H1 (cell line): ENCODE data around the gene CNTN5. TPM values are rescaled to one million over a fixed set of nuclear protein-coding genes. Genes with fewer than 3 reads are reported as not detected.
A peak's percentile ranks its signal among the peaks of the same experiment; 100 is the strongest.

Experiments used
- CTCF ChIA-PET: fragments of 300-600 bp; sonication (Branson Sonifier 250); formaldehyde crosslinking; loops from one replicate; lab custom pipeline; 2021; ENCODE audit not compliant: partially characterized antibody; lab: Charles Lee
- POLR2A ChIA-PET: fragments of 300-600 bp; sonication (Branson Sonifier 250); formaldehyde crosslinking; loops from one replicate; lab custom pipeline; 2021; ENCODE audit warnings: inconsistent platforms; ENCODE audit not compliant: partially characterized antibody; lab: Charles Lee
- DNase-seq, 2 experiments: peaks; one replicate each; pipeline versions ENCODE4 v3.0.0 to v3.0.0-alpha.2; 2010 to 2022; ENCODE audit warnings: low spot score in 2 of 2, low read depth in 1 of 2, mixed read lengths in 1 of 2
- FAIRE-seq: peaks from 2 replicates; lab custom pipeline; 2011; peaks lifted over from hg19 to GRCh38; lab: Jason Lieb, UNC
- H2AFZ ChIP-seq: 2 replicates; pipeline ENCODE4 v1.8.1; 2012; ENCODE audit warnings: low read length, inconsistent platforms
- H2AK5ac ChIP-seq: 2 replicates; pipeline ENCODE4 v1.6.1; 2013; ENCODE audit warnings: low read depth, low read length
- H2BK120ac ChIP-seq: replicated peaks from 2 replicates; pipeline ENCODE3; 2013; ENCODE audit warnings: low read depth, low read length, inconsistent platforms
- H2BK12ac ChIP-seq: 2 replicates; pipeline ENCODE4 v1.6.1; 2013; ENCODE audit warnings: low read depth, low read length
- H2BK15ac ChIP-seq: 2 replicates; pipeline ENCODE4 v1.6.1; 2013; ENCODE audit warnings: low read length
- H2BK20ac ChIP-seq: 2 replicates; pipeline ENCODE4 v1.6.1; 2013; ENCODE audit warnings: low read length
- H2BK5ac ChIP-seq: 2 replicates; pipeline ENCODE4 v1.6.1; 2013; ENCODE audit warnings: low read depth, low read length
- H3K14ac ChIP-seq: 2 replicates; pipeline ENCODE4 v1.6.1; 2013; ENCODE audit warnings: inconsistent platforms; ENCODE audit not compliant: insufficient read length
- H3K18ac ChIP-seq: 2 replicates; pipeline ENCODE4 v1.6.1; 2013; ENCODE audit warnings: low read length; ENCODE audit errors: extremely low read depth
- H3K23ac ChIP-seq: 2 replicates; pipeline ENCODE4 v1.6.1; 2013; ENCODE audit warnings: inconsistent platforms; ENCODE audit not compliant: insufficient read length
- H3K23me2 ChIP-seq: 2 replicates; pipeline ENCODE4 v1.6.1; 2013; ENCODE audit warnings: low read depth, low read length
- H3K27ac ChIP-seq: 2 replicates; pipeline ENCODE4 v1.6.1; 2011; ENCODE audit warnings: low read depth, low read length, inconsistent platforms
- H3K27me3 ChIP-seq, 4 experiments: replicated peaks in 1 of 4; 1 replicate in 1 of 4; 2 replicates in 3 of 4; pipeline versions ENCODE4 v1.6.1 to v1.8.1; 2011 to 2013; ENCODE audit warnings: low read length in 3 of 4, mild to moderate bottlenecking in 3 of 4, inconsistent platforms in 2 of 4, mixed read lengths in 2 of 4, moderate library complexity in 1 of 4; ENCODE audit not compliant: control insufficient read depth in 3 of 4, insufficient read depth in 3 of 4; ENCODE audit errors: extremely low read depth in 1 of 4
- H3K36me3 ChIP-seq, 4 experiments: 2 replicates each; pipeline versions ENCODE4 v1.6.1 to v1.8.1; 2011 to 2013; ENCODE audit warnings: mild to moderate bottlenecking in 4 of 4, low read length in 3 of 4, moderate library complexity in 2 of 4, control low read depth in 1 of 4, inconsistent platforms in 1 of 4; ENCODE audit not compliant: insufficient read depth in 4 of 4, control insufficient read depth in 2 of 4
- H3K4ac ChIP-seq: replicated peaks from 2 replicates; pipeline ENCODE3; 2013; ENCODE audit warnings: low read length, low read depth, mixed read lengths, inconsistent platforms; ENCODE audit not compliant: insufficient read length
- H3K4me1 ChIP-seq, 4 experiments: replicated peaks in 1 of 4; 1 replicate in 1 of 4; 2 replicates in 3 of 4; pipeline versions ENCODE4 v1.6.1 to v1.8.1; 2011 to 2013; ENCODE audit warnings: low read length in 3 of 4, inconsistent platforms in 2 of 4, mixed read lengths in 1 of 4; ENCODE audit not compliant: insufficient read depth in 4 of 4, control insufficient read depth in 3 of 4
- H3K4me2 ChIP-seq, 2 experiments: 2 replicates each; pipeline versions ENCODE4 v1.6.1 to v1.8.1; 2011 to 2013; ENCODE audit warnings: low read depth in 2 of 2, low read length in 2 of 2, control low read depth in 1 of 2, inconsistent platforms in 1 of 2, mild to moderate bottlenecking in 1 of 2; ENCODE audit not compliant: insufficient read depth in 1 of 2
- H3K4me3 ChIP-seq, 4 experiments: fragments of 200-600, 300-600 bp in 1 of 4; sonication (generic), shearing (Covaris generic), sonication (Bioruptor Twin) in 1 of 4; 2 replicates each; pipeline versions ENCODE4 v1.5.1 to v1.8.1; 2011 to 2016; ENCODE audit warnings: low read length in 4 of 4, low read depth in 3 of 4, control low read depth in 2 of 4, inconsistent platforms in 2 of 4, mild to moderate bottlenecking in 2 of 4, mixed read lengths in 1 of 4, moderate library complexity in 1 of 4; ENCODE audit not compliant: insufficient read depth in 2 of 4; ENCODE audit errors: extremely low read depth in 1 of 4
- H3K56ac ChIP-seq: replicated peaks from 2 replicates; pipeline ENCODE3; 2013; ENCODE audit warnings: low read depth, mild to moderate bottlenecking, mixed read lengths, low read length, inconsistent platforms; ENCODE audit not compliant: insufficient read length
- H3K79me1 ChIP-seq: 2 replicates; pipeline ENCODE4 v1.6.1; 2013; ENCODE audit warnings: low read depth, low read length, control low read depth
- H3K79me2 ChIP-seq, 2 experiments: 2 replicates each; pipeline versions ENCODE4 v1.6.1 to v1.8.1; 2012 to 2013; ENCODE audit warnings: low read length in 2 of 2, mild to moderate bottlenecking in 2 of 2, inconsistent platforms in 1 of 2; ENCODE audit not compliant: insufficient read depth in 2 of 2, control insufficient read depth in 1 of 2
- H3K9ac ChIP-seq, 4 experiments: replicated peaks in 1 of 4; 1 replicate in 1 of 4; 2 replicates in 3 of 4; pipeline versions ENCODE4 v1.6.1 to v1.8.1; 2011 to 2013; ENCODE audit warnings: low read depth in 3 of 4, low read length in 3 of 4, control low read depth in 2 of 4, mild to moderate bottlenecking in 2 of 4, moderate library complexity in 2 of 4, inconsistent platforms in 1 of 4; ENCODE audit errors: extremely low read depth in 1 of 4
- H3K9me3 ChIP-seq, 2 experiments: 2 replicates each; pipeline versions ENCODE4 v1.6.1 to v1.8.1; 2012 to 2013; ENCODE audit warnings: mild to moderate bottlenecking in 2 of 2, moderate library complexity in 2 of 2, control low read depth in 1 of 2, inconsistent platforms in 1 of 2, low read depth in 1 of 2, low read length in 1 of 2, mixed read lengths in 1 of 2; ENCODE audit not compliant: insufficient read depth in 2 of 2
- H4K20me1 ChIP-seq, 2 experiments: replicated peaks in 1 of 2; 2 replicates each; pipeline versions ENCODE3 to v1.8.1; 2011 to 2013; ENCODE audit warnings: inconsistent platforms in 2 of 2, low read length in 2 of 2, mild to moderate bottlenecking in 1 of 2; ENCODE audit not compliant: insufficient read depth in 2 of 2, control insufficient read depth in 1 of 2
- H4K5ac ChIP-seq: 2 replicates; pipeline ENCODE4 v1.6.1; 2013; ENCODE audit warnings: low read length, low read depth, mixed read lengths, inconsistent platforms; ENCODE audit not compliant: insufficient read length
- H4K8ac ChIP-seq: 2 replicates; pipeline ENCODE4 v1.8.0; 2013; ENCODE audit warnings: mild to moderate bottlenecking, moderate library complexity, low read length, inconsistent platforms; ENCODE audit not compliant: insufficient read depth; ENCODE audit errors: extremely low read depth
- H4K91ac ChIP-seq: replicated peaks from 2 replicates; pipeline ENCODE3; 2013; ENCODE audit warnings: low read length, mixed read lengths, inconsistent platforms; ENCODE audit not compliant: insufficient read length
- ATF3 ChIP-seq: IDR thresholded peaks from 2 replicates; pipeline ENCODE4 v1.6.1; 2011; ENCODE audit warnings: low read depth, mild to moderate bottlenecking, low read length; ENCODE audit not compliant: insufficient read depth
- NRF1 ChIP-seq: IDR thresholded peaks from 2 replicates; pipeline ENCODE4 v1.6.1; 2011; ENCODE audit warnings: mild to moderate bottlenecking, low read depth, low read length, improper control_type of control experiment
- RXRA ChIP-seq: IDR thresholded peaks from 2 replicates; pipeline ENCODE4 v1.6.1; 2011; ENCODE audit warnings: low read depth, mild to moderate bottlenecking, low read length, moderate library complexity; ENCODE audit not compliant: insufficient read depth
- SIX5 ChIP-seq: IDR thresholded peaks from 2 replicates; pipeline ENCODE4 v1.6.1; 2011; ENCODE audit warnings: mild to moderate bottlenecking, low read depth, low read length
- SP4 ChIP-seq: IDR thresholded peaks from 2 replicates; pipeline ENCODE4 v1.6.1; 2012; ENCODE audit warnings: low read length, inconsistent platforms
- USF2 ChIP-seq: IDR thresholded peaks from 2 replicates; pipeline ENCODE4 v1.6.1; 2011; ENCODE audit warnings: low read length, improper control_type of control experiment
- WGBS, 2 experiments: shearing (Covaris generic) in 1 of 2; methylation state at CpG; one replicate each; pipeline versions ENCODE4 v1.1.6 to v1.1.7; 2013 to 2015; ENCODE audit warnings: low lambda C conversion rate in 2 of 2, mixed read lengths in 2 of 2, inconsistent platforms in 1 of 2, low coverage in 1 of 2, missing lambda C conversion rate in 1 of 2; ENCODE audit not compliant: insufficient replicate concordance in 2 of 2, insufficient coverage in 1 of 2, insufficient read length in 1 of 2; ENCODE audit errors: extremely low coverage in 1 of 2, missing lambda C conversion rate in 1 of 2; 5-methylcytosine and 5-hydroxymethylcytosine counted together
- polyA plus RNA-seq, 7 experiments: library from polyadenylated mRNA; depleted of rRNA in 3 of 7; stranded (reverse) in 5 of 7; unstranded in 2 of 7; fragments of >200 nt in 5 of 7; fragments of 200-250 nt in 2 of 7; gene quantifications; 1 replicate in 5 of 7; 2 replicates in 1 of 7; 4 replicates in 1 of 7; pipeline versions ENCODE4 v1.2.1 to v1.2.3, GENCODE V29; 2011 to 2013; ENCODE audit warnings: missing spikeins in 2 of 7, mixed read lengths in 2 of 7
- total RNA-seq: library from RNA; stranded (reverse); fragmentation: NEBNext Ultra II Directional; extraction: Animal tissue kit (Norgen Biotek cat#: 25700); gene quantifications from 2 replicates; pipeline ENCODE4 v1.2.1, GENCODE V29; 2021

The CNTN5 gene
- total and polyA plus RNA-seq, 2 of the 8 experiments (the other 6 are each of a cell fraction or from before 2014, with no cell fraction given): not detected

GRCh38 chr11:100383357-100383865, 1362.7 kb downstream of the CNTN5 start:
- Histone ChIP-seq H4K5ac (no peak overlapping the region), H3K4ac (no peak overlapping the region), H3K4me2 (no peak overlapping the region), H2BK5ac (no peak overlapping the region), H3K27me3 (no peaks in the 10 kb centered on the region), H3K18ac (no peak overlapping the region), H3K4me3 (no peak overlapping the region), H2BK12ac (no peak overlapping the region), H3K79me2 (no peaks in the 10 kb centered on the region)
- CTCF ChIA-PET: no interaction called here
- TF ChIP-seq SIX5: no peak
- TF ChIP-seq USF2: no peak
- TF ChIP-seq SP4: no peak
- no peak for TF ChIP-seq ATF3
- no peak for TF ChIP-seq NRF1
- TF ChIP-seq RXRA: no peak
- TF ChIP-seq, all 59 proteins: peak for 0
- Histone ChIP-seq H3K56ac (no peak overlapping the region), H3K79me1 (no peaks in the 10 kb centered on the region), H3K23me2 (no peaks in the 10 kb centered on the region), H4K91ac (no peak overlapping the region), H3K14ac (no peak overlapping the region), H2BK120ac (no peak overlapping the region), H2BK20ac (no peak overlapping the region), H3K9me3 (no peaks in the 10 kb centered on the region), H3K23ac (no peak overlapping the region), H2AK5ac (no peak overlapping the region), H3K36me3 (no peaks in the 10 kb centered on the region), H4K20me1 (no peaks in the 10 kb centered on the region), H3K4me1 (no peaks in the 10 kb centered on the region), H4K8ac (peak overlapping the region; percentile 51; the same call in 1 of the 2 replicates), H2AFZ (no peak overlapping the region; the same call in 1 of the 2 replicates), H2BK15ac (no peak overlapping the region), H3K27ac (no peak overlapping the region), H3K9ac (no peak overlapping the region)
- POLR2A ChIA-PET: no interaction called here
- DNase-seq (no peak), FAIRE-seq (no peak)
- 92% methylated on average over 7 of the region's 7 CpGs; no CpG with 5 or more reads in 1 of the 2 experiments for WGBS, 2 experiments
